Vagina (tissue), 2 donors: ENCODE measurements around the gene ZNF655. TPM values are rescaled to one million over a fixed set of nuclear protein-coding genes. Genes with fewer than 3 reads are reported as not detected.
"Not testable (repeated sequence)": the region's sequence is repeated elsewhere in the genome, so short reads cannot be mapped to it uniquely, and the experiment has no call there.

ENCODE experiments used
- DNase-seq, 2 donors: peaks; one replicate each; pipeline ENCODE4 v3.0.0-alpha.2; 2017; ENCODE audit errors: extremely low spot score in 2 of 2
- H3K27ac ChIP-seq: fragments of 200-600 bp; sonication (generic); one replicate; pipeline ENCODE4 v1.5.1; 2019
- H3K27me3 ChIP-seq: fragments of 200-600 bp; sonication (generic); one replicate; pipeline ENCODE4 v1.5.1; 2019
- H3K36me3 ChIP-seq, 2 donors: fragments of 200-600 bp; sonication (generic); one replicate each; pipeline ENCODE4 v1.5.1; 2017 to 2019
- H3K4me1 ChIP-seq: fragments of 200-600 bp; sonication (generic); one replicate; pipeline ENCODE4 v1.5.1; 2019
- H3K4me3 ChIP-seq, 2 donors: fragments of 200-600 bp; sonication (generic); 1 replicate in 1 of 2; 2 replicates in 1 of 2; pipeline ENCODE4 v1.5.1; 2016 to 2019
- H3K9me3 ChIP-seq: fragments of 200-600 bp; sonication (generic); one replicate; pipeline ENCODE4 v1.5.1; 2019
- POLR2A ChIP-seq, 2 donors: fragments of 450-650 bp; IDR thresholded peaks; one replicate each; pipeline ENCODE4 v1.6.1; 2017; ENCODE audit warnings: antibody characterized with exemption in 2 of 2, mild to moderate bottlenecking in 2 of 2, moderate library complexity in 2 of 2
- POLR2AphosphoS5 ChIP-seq, 2 donors: sonication (generic); formaldehyde crosslinking; IDR thresholded peaks; one replicate each; pipeline ENCODE4 v1.9.0; 2017; ENCODE audit warnings: antibody characterized with exemption in 2 of 2, mild to moderate bottlenecking in 2 of 2, low read depth in 1 of 2; ENCODE audit not compliant: insufficient read depth in 1 of 2
- intact Hi-C: fragments of 100-400 bp; cut with DNase I; formaldehyde crosslinking; loops from one replicate; pipeline ENCODE4 v1.15.1; 2023
- total RNA-seq: library from RNA; depleted of rRNA; stranded (reverse); fragments of >200 nt; gene quantifications from one replicate; pipeline ENCODE4 v1.2.3, GENCODE V29; 2016
- TF ChIP-seq, protein P1 (sequence below), 3 experiments: fragments of 450-650 bp in 2 of 3; fragments of 200-600 bp in 1 of 3; sonication (generic) in 1 of 3; IDR thresholded peaks; one replicate each; pipeline ENCODE4 v1.5.1; 2017 to 2019; ENCODE audit warnings: antibody characterized with exemption in 3 of 3, mild to moderate bottlenecking in 2 of 3, moderate library complexity in 2 of 3

The ZNF655 gene
- total RNA-seq, 1 donor from 2014 or later = 144 TPM

DNA sequence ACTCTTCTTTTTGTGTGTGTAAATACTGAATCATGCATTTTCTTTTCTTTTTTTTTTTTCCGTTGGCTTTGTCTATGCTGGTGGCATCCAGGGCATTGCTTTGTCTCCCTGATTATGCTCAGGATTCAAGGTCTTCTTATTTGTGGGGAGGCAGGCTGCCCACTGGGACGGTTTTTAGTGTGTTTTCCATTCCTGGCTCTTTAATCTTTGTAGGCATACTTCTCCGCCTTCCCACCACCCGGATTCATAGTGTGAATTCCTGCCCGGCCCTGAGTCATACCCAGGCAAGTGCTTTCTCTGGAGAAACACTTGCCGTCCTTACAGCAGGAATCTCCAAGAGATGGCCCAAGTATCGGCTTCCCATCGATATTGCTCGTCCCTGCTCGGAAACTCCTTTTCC is 5.2 kb downstream of the ZNF655 start:
- Histone ChIP-seq H3K36me3 (peaks cover 4 to 54% of the 10 kb centered on the region in 2 donors), H3K4me1 (peaks cover 53% of the 10 kb centered on the region), H3K9me3 (no peaks in the 10 kb centered on the region), H3K27ac (peak overlapping the region; percentile 31), H3K4me3 (no peak overlapping the region), H3K27me3 (no peaks in the 10 kb centered on the region)
- no peak for DNase-seq
- TF ChIP-seq, protein P1, sequence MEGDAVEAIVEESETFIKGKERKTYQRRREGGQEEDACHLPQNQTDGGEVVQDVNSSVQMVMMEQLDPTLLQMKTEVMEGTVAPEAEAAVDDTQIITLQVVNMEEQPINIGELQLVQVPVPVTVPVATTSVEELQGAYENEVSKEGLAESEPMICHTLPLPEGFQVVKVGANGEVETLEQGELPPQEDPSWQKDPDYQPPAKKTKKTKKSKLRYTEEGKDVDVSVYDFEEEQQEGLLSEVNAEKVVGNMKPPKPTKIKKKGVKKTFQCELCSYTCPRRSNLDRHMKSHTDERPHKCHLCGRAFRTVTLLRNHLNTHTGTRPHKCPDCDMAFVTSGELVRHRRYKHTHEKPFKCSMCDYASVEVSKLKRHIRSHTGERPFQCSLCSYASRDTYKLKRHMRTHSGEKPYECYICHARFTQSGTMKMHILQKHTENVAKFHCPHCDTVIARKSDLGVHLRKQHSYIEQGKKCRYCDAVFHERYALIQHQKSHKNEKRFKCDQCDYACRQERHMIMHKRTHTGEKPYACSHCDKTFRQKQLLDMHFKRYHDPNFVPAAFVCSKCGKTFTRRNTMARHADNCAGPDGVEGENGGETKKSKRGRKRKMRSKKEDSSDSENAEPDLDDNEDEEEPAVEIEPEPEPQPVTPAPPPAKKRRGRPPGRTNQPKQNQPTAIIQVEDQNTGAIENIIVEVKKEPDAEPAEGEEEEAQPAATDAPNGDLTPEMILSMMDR (IDR thresholded peaks at IDR 0.05) = no peak
- TF ChIP-seq POLR2A (IDR thresholded peaks at IDR 0.05) = no peak
- intact Hi-C loops = no loop called here

DNA sequence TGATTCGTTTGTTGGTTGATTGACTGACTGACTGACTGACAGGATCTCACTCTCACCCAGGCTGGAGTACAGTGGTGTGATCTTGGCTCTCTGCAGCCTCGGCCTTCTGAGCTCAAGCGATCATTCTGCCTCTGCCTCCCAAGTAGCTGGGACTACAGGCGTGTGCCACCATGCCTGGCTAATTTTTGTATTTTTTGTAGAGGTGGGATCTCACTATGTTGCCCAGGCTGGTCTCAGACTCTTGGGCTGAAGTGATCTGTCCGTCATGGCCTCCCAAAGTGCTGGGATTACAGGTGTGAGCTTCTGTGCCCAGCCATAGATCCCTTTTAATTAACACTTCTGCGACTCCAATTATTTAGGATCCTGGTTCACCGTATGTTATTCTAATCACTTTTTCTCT is 10.3 kb downstream of the ZNF655 start:
- DNase-seq, intact Hi-C loops, H3K4me3 ChIP-seq, H3K4me1 ChIP-seq, H3K9me3 ChIP-seq, H3K27me3 ChIP-seq, H3K27ac ChIP-seq: not testable (repeated sequence)
- peaks cover 0 to 41% of the 10 kb centered on the region in 2 donors for H3K36me3 ChIP-seq

DNA sequence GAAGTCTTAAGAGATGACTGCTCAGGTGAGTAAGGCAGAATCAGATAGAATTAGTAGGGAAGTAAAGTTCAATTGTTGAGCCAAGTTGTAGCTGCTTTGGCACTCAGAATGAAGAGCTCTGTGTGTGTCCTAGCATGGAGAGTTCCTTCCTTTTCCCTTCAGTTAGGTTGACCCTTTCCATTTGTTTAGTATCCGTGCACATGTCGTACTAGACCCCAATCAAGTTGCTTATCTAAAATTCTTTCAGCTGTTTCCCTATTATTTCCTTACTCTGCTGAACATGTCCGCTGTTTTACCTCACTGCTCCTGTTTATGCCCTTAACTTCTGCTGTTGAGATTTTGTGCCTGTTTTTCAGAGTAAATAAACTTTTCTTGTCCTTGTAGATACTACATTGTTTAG is 13.3 kb downstream of the ZNF655 start:
- Histone ChIP-seq H3K4me1 (no peaks in the 10 kb centered on the region), H3K4me3 (no peak overlapping the region), H3K27ac (no peak overlapping the region), H3K27me3 (no peaks in the 10 kb centered on the region), H3K36me3 (peaks cover 0 to 26% of the 10 kb centered on the region in 2 donors), H3K9me3 (no peaks in the 10 kb centered on the region)
- TF ChIP-seq, protein P1 (IDR thresholded peaks at IDR 0.05) = no peak
- TF ChIP-seq POLR2AphosphoS5 (IDR thresholded peaks at IDR 0.05; ENCODE audit: insufficient read depth in 1 of 2, low read depth in 1 of 2) (no peak), POLR2A (IDR thresholded peaks at IDR 0.05) (no peak)
- intact Hi-C loops = no loop called here
- DNase-seq = no peak

DNA sequence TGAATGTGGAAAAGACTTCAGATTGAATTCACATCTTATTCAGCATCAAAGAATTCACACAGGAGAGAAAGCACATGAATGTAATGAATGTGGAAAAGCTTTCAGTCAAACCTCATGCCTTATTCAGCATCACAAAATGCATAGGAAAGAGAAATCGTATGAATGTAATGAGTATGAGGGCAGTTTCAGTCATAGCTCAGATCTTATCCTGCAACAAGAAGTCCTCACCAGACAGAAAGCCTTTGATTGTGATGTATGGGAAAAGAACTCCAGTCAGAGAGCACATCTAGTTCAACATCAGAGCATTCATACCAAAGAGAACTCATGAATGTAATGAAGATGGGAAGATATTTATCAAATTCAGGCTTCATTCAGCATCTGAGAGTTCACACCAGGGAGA is 14.8 kb downstream of the ZNF655 start:
- intact Hi-C loops = no loop called here
- Histone ChIP-seq H3K4me1 (no peaks in the 10 kb centered on the region), H3K27ac (no peak overlapping the region), H3K9me3 (no peaks in the 10 kb centered on the region), H3K27me3 (no peaks in the 10 kb centered on the region), H3K4me3 (no peak overlapping the region), H3K36me3 (peaks cover 0 to 24% of the 10 kb centered on the region in 2 donors)
- TF ChIP-seq POLR2AphosphoS5 (IDR thresholded peaks at IDR 0.05; ENCODE audit: insufficient read depth in 1 of 2, low read depth in 1 of 2) (no peak), POLR2A (IDR thresholded peaks at IDR 0.05) (no peak)
- TF ChIP-seq, protein P1 (IDR thresholded peaks at IDR 0.05) = no peak
- DNase-seq = no peak

DNA sequence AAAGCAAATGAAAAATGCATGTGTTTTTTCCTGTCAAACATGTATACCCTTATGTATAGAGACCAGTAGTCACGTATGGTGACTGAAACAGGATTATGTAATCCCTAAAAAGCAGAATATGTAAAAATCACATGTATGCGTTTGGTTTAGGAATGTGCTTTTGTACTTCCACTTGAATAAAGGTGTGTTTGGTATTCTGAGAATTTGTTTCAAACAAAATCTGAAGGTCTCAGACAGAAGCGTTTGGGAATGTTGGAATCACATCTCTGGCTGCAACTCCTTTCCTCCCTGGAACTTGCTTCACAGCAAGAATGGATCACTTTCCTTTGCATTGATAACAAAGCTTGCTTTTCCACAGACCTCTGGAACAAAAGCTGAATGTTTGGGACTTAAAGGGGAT is 17.8 kb downstream of the ZNF655 start:
- H3K27ac ChIP-seq = no peak overlapping the region
- intact Hi-C loops = no loop called here
- no peak for DNase-seq
- H3K36me3 ChIP-seq = peaks cover 0 to 14% of the 10 kb centered on the region in 2 donors
- TF ChIP-seq, protein P1 (IDR thresholded peaks at IDR 0.05) = no peak
- H3K9me3 ChIP-seq = no peaks in the 10 kb centered on the region
- H3K27me3 ChIP-seq = no peaks in the 10 kb centered on the region
- H3K4me1 ChIP-seq = peaks cover 19% of the 10 kb centered on the region
- H3K4me3 ChIP-seq = no peak overlapping the region
